GM10847 (cell line): ENCODE results near the gene PDE8A.

Experiments used
- POLR2A ChIP-seq: IDR thresholded peaks from 2 replicates; pipeline ENCODE4 v1.6.1; 2011; ENCODE audit not compliant: insufficient read length; ENCODE audit errors: extremely low read depth

Gene PDE8A

GRCh38 chr15:85028416-85028815 lies 46.8 kb downstream of the PDE8A start:
- TF ChIP-seq POLR2A: no peak

GRCh38 chr15:85029221-85029620 lies 47.6 kb downstream of the PDE8A start:
- TF ChIP-seq POLR2A: no peak

- no peak for TF ChIP-seq POLR2A
Measured at GRCh38 chr15:85030301-85030929, 48.8 kb downstream of the PDE8A start.

- no peak for TF ChIP-seq POLR2A
Measured at GRCh38 chr15:85031086-85031943, 49.7 kb downstream of the PDE8A start.

- no peak for TF ChIP-seq POLR2A
Measured at GRCh38 chr15:85031944-85032558, 50.4 kb downstream of the PDE8A start.

GRCh38 chr15:85033148-85033547 lies 51.5 kb downstream of the PDE8A start:
- TF ChIP-seq POLR2A: no peak

- no peak for TF ChIP-seq POLR2A
Measured at GRCh38 chr15:85034276-85034675, 52.6 kb downstream of the PDE8A start.

GRCh38 chr15:85035980-85036379 lies 54.3 kb downstream of the PDE8A start:
- TF ChIP-seq POLR2A: no peak

- no peak for TF ChIP-seq POLR2A
Measured at GRCh38 chr15:85036716-85037115, 55.1 kb downstream of the PDE8A start.

- TF ChIP-seq POLR2A: no peak
Measured at GRCh38 chr15:85037641-85038040, 56.0 kb downstream of the PDE8A start.

- TF ChIP-seq POLR2A: no peak
Measured at GRCh38 chr15:85041230-85041629, 59.6 kb downstream of the PDE8A start.

GRCh38 chr15:85044251-85044853 lies 62.7 kb downstream of the PDE8A start:
- TF ChIP-seq POLR2A: no peak

GRCh38 chr15:85044894-85045293 lies 63.2 kb downstream of the PDE8A start:
- TF ChIP-seq POLR2A: no peak

- TF ChIP-seq POLR2A: no peak
Measured at GRCh38 chr15:85045615-85046014, 64.0 kb downstream of the PDE8A start.

- TF ChIP-seq POLR2A: no peak
Measured at GRCh38 chr15:85047271-85047948, 65.8 kb downstream of the PDE8A start.
